Suprapubic skin (tissue), 4 donors: Measurements from ENCODE around the gene PARP6. TPM values are rescaled to one million over a fixed set of nuclear protein-coding genes. Genes with fewer than 3 reads are reported as not detected.

Experiments used
- DNase-seq, 2 donors: peaks; one replicate each; pipeline ENCODE4 v3.0.0-alpha.2; 2019; ENCODE audit warnings: low spot score in 2 of 2
- H3K27ac ChIP-seq: fragments of 200-600 bp; sonication (generic); one replicate; pipeline ENCODE4 v1.5.1; 2019
- H3K27me3 ChIP-seq: fragments of 200-600 bp; sonication (generic); one replicate; pipeline ENCODE4 v1.5.1; 2019
- H3K36me3 ChIP-seq: fragments of 200-600 bp; sonication (generic); one replicate; pipeline ENCODE4 v1.5.1; 2019
- H3K4me1 ChIP-seq: fragments of 200-600 bp; sonication (generic); one replicate; pipeline ENCODE4 v1.5.1; 2019
- H3K4me3 ChIP-seq: fragments of 200-600 bp; sonication (generic); one replicate; pipeline ENCODE4 v1.5.1; 2019; ENCODE audit warnings: mild to moderate bottlenecking
- H3K9me3 ChIP-seq: fragments of 200-600 bp; sonication (generic); one replicate; pipeline ENCODE4 v1.5.1; 2019
- EP300 ChIP-seq: sonication (generic); formaldehyde crosslinking; IDR thresholded peaks from one replicate; pipeline ENCODE4 v1.6.1; 2017; ENCODE audit warnings: antibody characterized with exemption
- POLR2A ChIP-seq, 2 donors: fragments of 450-650 bp; IDR thresholded peaks; one replicate each; pipeline ENCODE4 v1.6.1; 2017; ENCODE audit warnings: antibody characterized with exemption in 2 of 2, mild to moderate bottlenecking in 2 of 2, moderate library complexity in 2 of 2
- POLR2AphosphoS5 ChIP-seq, 3 donors: sonication (generic); formaldehyde crosslinking; IDR thresholded peaks; one replicate each; pipeline ENCODE4 v1.6.1; 2017; ENCODE audit warnings: antibody characterized with exemption in 3 of 3
- WGBS: methylation state at CpG from one replicate; pipeline ENCODE4 v1.1.5; 2018; 5-methylcytosine and 5-hydroxymethylcytosine counted together
- total RNA-seq, 4 donors: library from RNA; depleted of rRNA; stranded (reverse); fragments of >200 nt; gene quantifications; one replicate each; pipeline ENCODE4 v1.1.0, GENCODE V29; 2016
- TF ChIP-seq, protein P1 (sequence below), 2 donors: fragments of 200-600 bp in 1 of 2; fragments of 450-650 bp in 1 of 2; sonication (generic) in 1 of 2; IDR thresholded peaks; one replicate each; pipeline ENCODE4 v1.5.1; 2016 to 2019; ENCODE audit warnings: antibody characterized with exemption in 2 of 2, mild to moderate bottlenecking in 1 of 2, moderate library complexity in 1 of 2

PARP6 gene
- total RNA-seq, 4 donors from 2014 or later, result 63.6 to 102 (median 70.6) TPM

DNA sequence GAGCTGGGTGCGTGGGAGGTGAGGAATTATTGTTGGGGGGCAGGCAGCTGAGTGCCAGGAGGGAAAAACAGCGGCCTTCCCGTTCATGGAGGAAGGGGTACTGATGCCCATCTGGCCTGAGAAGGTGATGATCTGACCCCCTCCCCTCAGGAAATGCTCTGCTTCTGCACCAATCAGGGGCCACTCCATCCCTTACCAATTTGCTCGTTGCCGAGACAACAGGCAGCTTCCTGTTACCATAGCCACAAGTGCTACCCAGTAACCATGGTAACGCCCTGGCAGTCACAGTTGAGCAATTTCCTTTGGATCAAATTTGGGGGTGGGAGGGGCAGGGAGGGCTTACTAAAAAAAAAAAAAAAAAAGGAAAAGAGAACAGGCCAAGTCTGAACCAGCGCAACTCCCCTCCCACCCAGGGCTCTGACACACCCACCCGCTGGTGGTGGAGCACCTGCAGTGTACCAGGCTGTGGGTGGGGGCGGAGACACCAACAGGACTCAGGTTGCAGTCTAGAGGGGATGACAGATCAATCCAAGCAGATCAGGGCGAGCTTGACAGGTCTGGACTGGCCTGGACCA lies 33.9 kb upstream of the PARP6 start:
- Histone ChIP-seq H3K4me1 (no peaks in the 10 kb centered on the region), H3K27me3 (no peaks in the 10 kb centered on the region), H3K36me3 (no peaks in the 10 kb centered on the region), H3K27ac (no peak overlapping the region), H3K4me3 (no peak overlapping the region), H3K9me3 (no peaks in the 10 kb centered on the region)
- DNase-seq, result peak in 1 of 2 donors; percentile 72
- WGBS, result 67% methylated on average over 9 of the region's 10 CpGs
- TF ChIP-seq, protein P1, sequence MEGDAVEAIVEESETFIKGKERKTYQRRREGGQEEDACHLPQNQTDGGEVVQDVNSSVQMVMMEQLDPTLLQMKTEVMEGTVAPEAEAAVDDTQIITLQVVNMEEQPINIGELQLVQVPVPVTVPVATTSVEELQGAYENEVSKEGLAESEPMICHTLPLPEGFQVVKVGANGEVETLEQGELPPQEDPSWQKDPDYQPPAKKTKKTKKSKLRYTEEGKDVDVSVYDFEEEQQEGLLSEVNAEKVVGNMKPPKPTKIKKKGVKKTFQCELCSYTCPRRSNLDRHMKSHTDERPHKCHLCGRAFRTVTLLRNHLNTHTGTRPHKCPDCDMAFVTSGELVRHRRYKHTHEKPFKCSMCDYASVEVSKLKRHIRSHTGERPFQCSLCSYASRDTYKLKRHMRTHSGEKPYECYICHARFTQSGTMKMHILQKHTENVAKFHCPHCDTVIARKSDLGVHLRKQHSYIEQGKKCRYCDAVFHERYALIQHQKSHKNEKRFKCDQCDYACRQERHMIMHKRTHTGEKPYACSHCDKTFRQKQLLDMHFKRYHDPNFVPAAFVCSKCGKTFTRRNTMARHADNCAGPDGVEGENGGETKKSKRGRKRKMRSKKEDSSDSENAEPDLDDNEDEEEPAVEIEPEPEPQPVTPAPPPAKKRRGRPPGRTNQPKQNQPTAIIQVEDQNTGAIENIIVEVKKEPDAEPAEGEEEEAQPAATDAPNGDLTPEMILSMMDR (IDR thresholded peaks at IDR 0.05), result no peak
- TF ChIP-seq POLR2AphosphoS5 (IDR thresholded peaks at IDR 0.05), result no peak
- TF ChIP-seq POLR2A (IDR thresholded peaks at IDR 0.05), result no peak
- no peak for TF ChIP-seq EP300

DNA sequence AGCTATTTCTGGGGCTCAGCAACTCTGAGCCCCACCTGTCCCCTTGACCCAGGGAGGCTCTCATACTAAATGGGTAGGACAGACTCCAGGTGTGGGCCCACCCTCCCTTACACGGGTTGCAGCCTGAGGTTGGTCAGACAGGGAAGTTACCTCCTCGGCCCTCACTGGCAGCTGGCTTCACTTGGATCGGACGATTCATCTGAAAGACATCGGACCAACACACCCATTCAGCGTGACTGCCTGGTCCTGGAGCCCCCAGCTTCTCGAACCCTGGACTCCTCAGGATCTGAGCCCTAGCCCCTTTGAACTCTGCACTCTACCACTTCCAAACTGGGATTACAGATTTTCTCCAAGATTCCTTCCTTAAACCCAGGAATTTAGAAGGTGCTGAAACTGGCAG lies 32.2 kb upstream of the PARP6 start:
- 96% methylated on average over 4 of the region's 7 CpGs for WGBS
- H3K27me3 ChIP-seq, result no peaks in the 10 kb centered on the region
- no peaks in the 10 kb centered on the region for H3K36me3 ChIP-seq
- no peaks in the 10 kb centered on the region for H3K4me1 ChIP-seq
- TF ChIP-seq POLR2A (IDR thresholded peaks at IDR 0.05) (no peak), EP300 (no peak), POLR2AphosphoS5 (IDR thresholded peaks at IDR 0.05) (no peak)
- TF ChIP-seq, protein P1 (IDR thresholded peaks at IDR 0.05), result no peak
- no peaks in the 10 kb centered on the region for H3K9me3 ChIP-seq
- H3K27ac ChIP-seq, result no peak overlapping the region
- H3K4me3 ChIP-seq, result no peak overlapping the region
- DNase-seq, result peak in 1 of 2 donors; percentile 65

DNA sequence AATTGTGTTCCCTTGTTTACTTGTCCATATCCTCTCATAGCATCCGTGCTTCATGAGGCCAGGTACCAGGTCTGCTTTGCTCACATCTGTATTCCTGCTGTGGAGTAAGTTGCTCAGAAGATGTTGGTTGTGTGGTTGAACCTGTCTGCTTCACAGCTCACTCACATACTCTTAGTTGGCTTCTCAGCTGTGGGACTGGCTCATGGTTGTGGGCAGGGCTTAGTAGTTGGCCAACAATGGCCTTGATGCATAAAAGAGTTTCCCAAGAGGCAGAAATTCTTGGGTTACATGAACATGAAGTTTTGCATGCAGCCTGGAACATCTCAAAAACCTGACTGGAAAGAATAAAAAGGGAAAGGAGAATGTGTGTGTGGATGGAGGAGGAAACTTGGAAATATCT lies 30.6 kb upstream of the PARP6 start:
- no peak for DNase-seq
- 59% methylated on average over 1 of the region's 1 CpG for WGBS
- no peaks in the 10 kb centered on the region for H3K27me3 ChIP-seq
- no peaks in the 10 kb centered on the region for H3K4me1 ChIP-seq
- no peaks in the 10 kb centered on the region for H3K9me3 ChIP-seq
- H3K4me3 ChIP-seq, result no peak overlapping the region
- H3K27ac ChIP-seq, result no peak overlapping the region
- TF ChIP-seq EP300 (no peak), POLR2A (IDR thresholded peaks at IDR 0.05) (no peak), POLR2AphosphoS5 (IDR thresholded peaks at IDR 0.05) (no peak)
- TF ChIP-seq, protein P1 (IDR thresholded peaks at IDR 0.05), result no peak
- H3K36me3 ChIP-seq, result no peaks in the 10 kb centered on the region

DNA sequence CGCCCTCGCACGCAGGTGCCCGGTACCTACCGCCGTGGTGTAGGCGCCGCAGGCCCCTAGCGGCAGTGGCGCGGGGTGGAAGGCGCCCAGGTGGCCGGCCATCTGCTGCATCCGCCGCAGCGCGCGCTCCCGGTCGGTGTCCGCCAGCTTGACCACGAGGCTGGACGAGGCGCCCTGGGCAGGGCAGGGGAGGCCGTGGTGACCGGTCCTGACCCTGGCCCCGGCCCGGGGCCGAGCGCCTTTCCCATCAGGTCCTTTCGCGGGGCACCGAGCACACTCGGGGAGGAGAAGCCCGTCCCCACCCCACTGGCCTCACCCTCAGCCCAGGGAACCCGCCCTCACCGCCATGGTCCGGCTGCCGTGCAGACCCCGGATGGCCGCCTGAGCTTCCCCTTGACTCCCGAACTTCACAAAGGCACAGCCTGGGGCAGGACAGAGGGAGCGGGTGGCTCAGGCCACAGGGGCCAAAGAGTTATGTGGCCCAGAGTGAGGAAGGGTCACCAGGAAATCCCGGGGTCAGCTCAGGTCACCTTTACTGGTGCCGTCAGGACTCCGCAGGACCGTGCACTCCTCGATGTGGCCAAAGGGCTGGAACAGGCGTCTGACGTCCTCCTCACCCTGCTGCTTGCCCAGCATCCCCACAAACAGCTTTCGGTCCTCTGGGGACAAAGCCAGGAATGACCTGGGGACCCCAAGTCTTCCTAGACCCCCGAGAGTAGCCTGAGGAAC lies 17.4 kb upstream of the PARP6 start:
- no peak overlapping the region for H3K4me3 ChIP-seq
- DNase-seq, result no peak
- H3K27ac ChIP-seq, result no peak overlapping the region
- peaks cover 3% of the 10 kb centered on the region for H3K36me3 ChIP-seq
- H3K27me3 ChIP-seq, result no peaks in the 10 kb centered on the region
- no peaks in the 10 kb centered on the region for H3K9me3 ChIP-seq
- no peaks in the 10 kb centered on the region for H3K4me1 ChIP-seq
- WGBS, result 94% methylated on average over 22 of the region's 52 CpGs
- TF ChIP-seq EP300 (no peak), POLR2AphosphoS5 (IDR thresholded peaks at IDR 0.05) (no peak), POLR2A (IDR thresholded peaks at IDR 0.05) (no peak)
- TF ChIP-seq, protein P1 (IDR thresholded peaks at IDR 0.05), result no peak

DNA sequence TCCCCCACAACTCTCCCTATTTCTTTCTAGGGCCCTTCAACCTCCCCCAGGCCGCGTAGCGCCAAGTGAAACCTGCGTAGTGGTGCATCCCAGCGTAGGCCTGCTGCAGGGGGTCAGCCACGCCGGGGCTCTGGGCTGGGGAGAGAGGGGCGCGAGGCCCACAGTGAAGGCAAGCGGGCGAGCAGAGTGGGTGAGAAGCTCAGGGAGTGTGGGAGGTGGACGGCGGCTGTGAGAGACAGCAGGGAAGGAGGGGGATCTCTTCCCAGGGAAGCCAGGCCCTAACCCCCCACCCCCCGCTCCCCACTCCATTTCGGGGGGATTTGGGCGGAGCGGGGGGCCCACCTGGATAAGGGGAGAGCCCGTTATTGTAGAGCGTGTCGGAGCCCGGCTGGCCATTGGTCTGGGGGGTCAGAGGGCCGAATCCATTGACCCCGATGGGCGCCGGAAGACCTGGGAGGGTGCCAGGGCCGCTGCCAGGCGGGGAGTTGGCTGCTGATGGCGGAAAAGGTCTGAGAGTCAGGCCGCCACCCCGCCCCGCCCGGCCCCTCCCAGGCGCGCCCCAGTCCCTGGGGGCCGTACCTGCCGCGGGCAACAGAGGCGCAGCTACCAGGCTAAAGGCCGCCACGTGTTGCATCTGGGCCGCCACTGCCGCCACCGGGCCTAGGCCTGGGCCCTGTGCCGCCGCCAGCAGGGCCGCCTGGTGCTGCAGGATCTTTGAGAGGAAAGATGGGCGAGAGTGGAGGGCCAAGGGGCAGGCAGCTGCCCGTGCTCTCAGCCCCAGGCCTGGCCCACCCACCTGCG lies 16.6 kb upstream of the PARP6 start:
- no peak overlapping the region for H3K4me3 ChIP-seq
- TF ChIP-seq, protein P1 (IDR thresholded peaks at IDR 0.05), result no peak
- peaks cover 3% of the 10 kb centered on the region for H3K36me3 ChIP-seq
- no peak overlapping the region for H3K27ac ChIP-seq
- no peaks in the 10 kb centered on the region for H3K27me3 ChIP-seq
- H3K9me3 ChIP-seq, result no peaks in the 10 kb centered on the region
- no peak for DNase-seq
- WGBS, result 92% methylated on average over 44 of the region's 49 CpGs
- H3K4me1 ChIP-seq, result no peaks in the 10 kb centered on the region
